ENCODE results near the gene PACSIN2.

The PACSIN2 gene

DNA sequence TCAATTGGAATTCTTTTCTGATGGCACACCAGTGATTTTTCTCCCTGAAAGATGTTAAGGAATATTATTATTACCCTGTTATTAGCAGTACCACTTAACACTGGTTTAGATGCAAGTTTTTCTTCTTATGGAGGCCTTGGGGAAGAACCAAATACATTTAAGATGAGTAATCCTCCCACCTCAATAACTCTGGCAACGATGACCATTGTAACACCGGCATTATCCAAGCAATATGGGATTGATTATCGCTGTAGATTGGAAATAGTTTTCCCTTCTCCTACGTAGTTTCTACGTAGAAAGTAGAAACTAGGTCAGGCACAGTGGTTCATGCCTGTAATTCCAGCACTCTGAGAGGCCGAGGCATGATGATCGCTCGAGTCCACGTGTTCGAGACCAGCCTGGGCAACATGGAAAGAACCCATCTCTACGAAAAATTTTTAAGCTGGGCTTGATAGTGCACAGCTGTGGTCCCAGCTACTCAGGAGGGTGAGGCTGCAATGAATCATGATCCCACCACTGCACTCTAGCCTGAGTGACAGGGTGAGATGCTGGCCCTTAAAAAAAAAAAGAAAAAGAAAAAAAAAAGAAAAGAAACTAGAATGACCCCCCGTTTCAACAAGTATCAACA is 45.5 kb downstream of the PACSIN2 start:
- TF ChIP-seq, protein P1, sequence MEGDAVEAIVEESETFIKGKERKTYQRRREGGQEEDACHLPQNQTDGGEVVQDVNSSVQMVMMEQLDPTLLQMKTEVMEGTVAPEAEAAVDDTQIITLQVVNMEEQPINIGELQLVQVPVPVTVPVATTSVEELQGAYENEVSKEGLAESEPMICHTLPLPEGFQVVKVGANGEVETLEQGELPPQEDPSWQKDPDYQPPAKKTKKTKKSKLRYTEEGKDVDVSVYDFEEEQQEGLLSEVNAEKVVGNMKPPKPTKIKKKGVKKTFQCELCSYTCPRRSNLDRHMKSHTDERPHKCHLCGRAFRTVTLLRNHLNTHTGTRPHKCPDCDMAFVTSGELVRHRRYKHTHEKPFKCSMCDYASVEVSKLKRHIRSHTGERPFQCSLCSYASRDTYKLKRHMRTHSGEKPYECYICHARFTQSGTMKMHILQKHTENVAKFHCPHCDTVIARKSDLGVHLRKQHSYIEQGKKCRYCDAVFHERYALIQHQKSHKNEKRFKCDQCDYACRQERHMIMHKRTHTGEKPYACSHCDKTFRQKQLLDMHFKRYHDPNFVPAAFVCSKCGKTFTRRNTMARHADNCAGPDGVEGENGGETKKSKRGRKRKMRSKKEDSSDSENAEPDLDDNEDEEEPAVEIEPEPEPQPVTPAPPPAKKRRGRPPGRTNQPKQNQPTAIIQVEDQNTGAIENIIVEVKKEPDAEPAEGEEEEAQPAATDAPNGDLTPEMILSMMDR (IDR thresholded peaks at IDR 0.05), result no peak
- H3K9me3 ChIP-seq, result no peaks in the 10 kb centered on the region
- intact Hi-C loops (cut with DNase I; ENCODE audit: low total_unique reads), result loop anchor here (10.0 kb wide), 1 partner anchor 65 kb away; no protein-coding TSS in a partner anchor
- DNase-seq, result no peak
- H3K4me3 ChIP-seq, result no peak overlapping the region
- H3K27me3 ChIP-seq, result no peaks in the 10 kb centered on the region
- H3K4me1 ChIP-seq, result peaks cover 0 to 66% (median 40%) of the 10 kb centered on the region in 4 donors
- H3K36me3 ChIP-seq, result peaks cover 0 to 5% (median 4%) of the 10 kb centered on the region in 3 donors
- no peak overlapping the region for H3K27ac ChIP-seq

DNA sequence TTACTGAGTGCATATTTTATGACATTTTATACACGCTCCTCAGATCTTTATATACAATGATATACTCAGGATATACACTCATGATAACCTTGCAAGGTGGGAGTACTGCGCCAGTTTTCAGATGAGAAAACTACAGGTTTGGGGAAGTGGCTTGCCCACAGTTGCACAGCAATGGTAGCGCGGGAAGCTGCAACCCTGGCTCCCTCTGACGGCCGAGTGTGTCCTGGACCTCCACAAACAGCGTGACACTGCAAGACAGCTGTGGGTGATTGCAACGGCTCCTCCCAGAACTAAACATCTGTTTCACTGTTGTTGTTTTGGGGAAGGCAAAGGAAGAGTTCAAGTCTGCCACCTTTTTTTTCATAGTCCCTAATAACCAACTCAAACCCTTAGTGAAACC is 47.0 kb downstream of the PACSIN2 start:
- no peak overlapping the region for H3K4me3 ChIP-seq
- DNase-seq, result peak; percentile 54 to 80
- no peaks in the 10 kb centered on the region for H3K9me3 ChIP-seq
- TF ChIP-seq, protein P1 (IDR thresholded peaks at IDR 0.05), result no peak
- peaks cover 0 to 60% (median 31%) of the 10 kb centered on the region in 4 donors for H3K4me1 ChIP-seq
- peaks cover 0 to 5% (median 4%) of the 10 kb centered on the region in 3 donors for H3K36me3 ChIP-seq
- peak overlapping the region in 1 of 2 donors; percentile 3 for H3K27ac ChIP-seq
- intact Hi-C loops (cut with DNase I; ENCODE audit: low total_unique reads), result loop anchor here (10.0 kb wide), 1 partner anchor 63 kb away; no protein-coding TSS in a partner anchor
- H3K27me3 ChIP-seq, result no peaks in the 10 kb centered on the region

GRCh38 chr22:42967005-42967404 is 47.9 kb downstream of the PACSIN2 start:
- intact Hi-C loops (cut with DNase I; ENCODE audit: low total_unique reads), result loop anchor here (10.0 kb wide), 1 partner anchor 62 kb away; no protein-coding TSS in a partner anchor
- no peak overlapping the region for H3K4me3 ChIP-seq
- DNase-seq, result no peak
- H3K27me3 ChIP-seq, result no peaks in the 10 kb centered on the region
- H3K4me1 ChIP-seq, result peaks cover 0 to 61% (median 34%) of the 10 kb centered on the region in 4 donors
- peak overlapping the region in 1 of 2 donors; percentile 18 for H3K27ac ChIP-seq
- TF ChIP-seq, protein P1 (IDR thresholded peaks at IDR 0.05), result no peak
- H3K36me3 ChIP-seq, result peaks cover 0 to 5% (median 4%) of the 10 kb centered on the region in 3 donors
- no peaks in the 10 kb centered on the region for H3K9me3 ChIP-seq

GRCh38 chr22:42966497-42966896 is 48.5 kb downstream of the PACSIN2 start:
- DNase-seq, result no peak
- TF ChIP-seq, protein P1 (IDR thresholded peaks at IDR 0.05), result no peak
- H3K9me3 ChIP-seq, result no peaks in the 10 kb centered on the region
- H3K4me1 ChIP-seq, result peaks cover 0 to 66% (median 39%) of the 10 kb centered on the region in 4 donors
- peak overlapping the region in 1 of 2 donors; percentile 18 for H3K27ac ChIP-seq
- peaks cover 0 to 5% (median 4%) of the 10 kb centered on the region in 3 donors for H3K36me3 ChIP-seq
- intact Hi-C loops (cut with DNase I; ENCODE audit: low total_unique reads), result loop anchor here (10.0 kb wide), 1 partner anchor 62 kb away; no protein-coding TSS in a partner anchor
- no peak overlapping the region for H3K4me3 ChIP-seq
- H3K27me3 ChIP-seq, result no peaks in the 10 kb centered on the region

DNA sequence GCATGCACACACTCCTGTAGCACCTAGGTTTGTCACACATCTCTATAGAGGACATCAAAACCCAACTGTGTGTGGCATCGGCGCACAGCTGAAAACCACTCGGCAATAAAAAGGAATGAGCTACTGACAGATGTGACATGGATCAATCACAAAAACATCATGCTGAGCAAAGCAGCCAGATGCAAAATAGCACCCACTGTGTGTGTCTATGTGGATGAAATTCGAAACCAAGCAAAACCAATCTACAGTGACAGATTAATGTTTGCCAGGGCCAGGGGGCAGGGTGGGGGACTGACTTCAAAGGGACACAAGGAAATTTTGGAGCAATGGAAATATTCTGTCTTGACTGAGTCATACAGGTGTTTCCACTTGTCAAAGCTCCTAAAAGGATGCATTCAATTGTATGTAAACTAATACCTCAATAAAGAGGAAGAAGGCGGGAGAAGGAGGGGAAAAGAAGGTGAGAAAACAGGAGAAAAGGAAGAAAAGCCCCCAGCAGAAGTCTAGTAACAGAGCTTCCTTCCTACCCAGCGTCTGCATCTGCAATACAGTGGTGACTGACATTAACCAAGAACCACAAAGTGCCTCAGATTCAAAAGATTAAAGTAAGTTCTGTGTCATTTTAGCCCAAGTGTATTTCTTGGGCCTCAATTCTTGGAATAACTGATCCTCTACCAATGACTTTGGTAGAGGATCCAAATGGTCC is 49.8 kb downstream of the PACSIN2 start:
- H3K36me3 ChIP-seq, result peaks cover 0 to 5% (median 4%) of the 10 kb centered on the region in 3 donors
- H3K9me3 ChIP-seq, result no peaks in the 10 kb centered on the region
- TF ChIP-seq, protein P1 (IDR thresholded peaks at IDR 0.05), result no peak
- H3K27me3 ChIP-seq, result no peaks in the 10 kb centered on the region
- DNase-seq, result no peak
- no peak overlapping the region for H3K4me3 ChIP-seq
- H3K4me1 ChIP-seq, result peaks cover 0 to 71% (median 49%) of the 10 kb centered on the region in 4 donors
- intact Hi-C loops (cut with DNase I; ENCODE audit: low total_unique reads), result loop anchor here (10.0 kb wide), 1 partner anchor 60 kb away; no protein-coding TSS in a partner anchor
- H3K27ac ChIP-seq, result peak overlapping the region in 1 of 2 donors; percentile 18
